ENCODE data around the gene GDAP1L1. TPM values are rescaled to one million over a fixed set of nuclear protein-coding genes. Genes with fewer than 3 reads are reported as not detected.

GDAP1L1 gene
- total and polyA plus RNA-seq, 2 of the 4 experiments (the other 2 are of a cell fraction), result not detected

DNA sequence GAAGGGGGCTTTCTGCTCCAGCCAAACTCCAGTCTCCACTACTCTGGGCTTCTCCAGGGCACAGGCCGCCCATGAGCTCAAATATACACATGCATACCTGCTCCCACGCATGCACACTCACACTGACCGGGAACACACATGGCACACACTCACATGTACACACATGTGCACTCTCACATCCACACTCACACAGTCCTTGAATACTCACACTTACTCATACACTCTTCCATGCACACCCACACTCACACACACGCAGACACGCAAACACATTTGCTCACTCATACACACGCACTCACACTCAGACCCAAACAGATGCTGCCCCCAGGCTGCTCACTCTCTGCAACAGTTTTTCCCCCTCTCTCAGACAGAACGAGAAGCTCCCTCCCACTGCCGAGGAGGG is 7.0 kb downstream of the GDAP1L1 start:
- ChIA-PET CTCF (interaction anchor here (1.3 to 1.5 kb wide), 2 partner anchors 9 to 37 kb away, joined by 3 to 4 read pairs; no protein-coding TSS in a partner anchor), POLR2A (ENCODE audit: unreplicated experiment) (no interaction called here)
- H2AK5ac ChIP-seq (ENCODE audit: low read depth, low read length), result no peak overlapping the region
- ATAC-seq (ENCODE audit: low read depth), result no peak
- H3K9me1 ChIP-seq (ENCODE audit: insufficient read depth, low read length), result no peaks in the 10 kb centered on the region
- no peak overlapping the region for H3K27ac ChIP-seq (ENCODE audit: insufficient read depth, low read length)
- no peak overlapping the region for H2BK20ac ChIP-seq (ENCODE audit: low read depth, low read length)
- no peaks in the 10 kb centered on the region for H4K20me1 ChIP-seq (ENCODE audit: insufficient read depth, low read length)
- dilution Hi-C loops (cut with HindIII; ENCODE audit: low sequenced_read_pairs, unreplicated experiment) (no loop called here), in situ Hi-C loops (cut with MboI; ENCODE audit: low sequenced_read_pairs) (no loop called here), intact Hi-C loops (cut with micrococcal nuclease) (loop anchor here (5.0 kb wide), 1 partner anchor 33 kb away; no protein-coding TSS in a partner anchor)
- no peak overlapping the region for H2BK5ac ChIP-seq (ENCODE audit: low read depth, low read length, poor library complexity, severe bottlenecking)
- no peak overlapping the region for H3K4me2 ChIP-seq (ENCODE audit: low read depth, low read length)
- H3K4me3 ChIP-seq (ENCODE audit: insufficient read depth, low read depth, low read length), result no peak overlapping the region
- no peak overlapping the region for H2AK9ac ChIP-seq (replicated peaks; ENCODE audit: low read depth, low read length, poor library complexity)
- WGBS, 2 experiments (ENCODE audit: extremely low coverage in 2 of 2, insufficient read length in 1 of 2), result 73% methylated on average over 4 of the region's 8 CpGs; no CpG with 5 or more reads in 1 of the 2 experiments
- no peak overlapping the region for H4K91ac ChIP-seq (ENCODE audit: insufficient read depth, low read depth, low read length)
- no peaks in the 10 kb centered on the region for H3K4me1 ChIP-seq (ENCODE audit: control insufficient read depth, insufficient read depth, low read length)
- H3K9me3 ChIP-seq (ENCODE audit: control insufficient read depth, insufficient read depth, low read length), result no peaks in the 10 kb centered on the region
- H3K4ac ChIP-seq (ENCODE audit: low read depth, low read length), result no peak overlapping the region
- no peak overlapping the region for H2BK120ac ChIP-seq (ENCODE audit: low read depth, low read length)
- no peak overlapping the region for H2AFZ ChIP-seq (replicated peaks; ENCODE audit: low read length, poor library complexity)
- H3K23ac ChIP-seq (ENCODE audit: low read depth, low read length), result no peak overlapping the region
- BruUV-seq (replicated peaks), result no TSS peak
- TF ChIP-seq ELK1 (IDR thresholded peaks at IDR 0.05; ENCODE audit: borderline replicate concordance, low read depth, low read length) (no peak), USF2 (IDR thresholded peaks at IDR 0.05; ENCODE audit: low read depth, low read length) (no peak), MXI1 (IDR thresholded peaks at IDR 0.05; ENCODE audit: borderline replicate concordance, low read depth, low read length) (no peak), CHD1 (IDR thresholded peaks at IDR 0.05; ENCODE audit: low read depth, low read length) (no peak), SMC3 (IDR thresholded peaks at IDR 0.05; ENCODE audit: low read depth, low read length) (no peak), RFX5 (IDR thresholded peaks at IDR 0.05; ENCODE audit: low read depth, low read length) (no peak), RCOR1 (IDR thresholded peaks at IDR 0.05; ENCODE audit: insufficient replicate concordance, low read length) (no peak), RAD21 (IDR thresholded peaks at IDR 0.05; ENCODE audit: low read length) (no peak), CEBPB (IDR thresholded peaks at IDR 0.05; ENCODE audit: low read depth, low read length) (no peak), MAZ (IDR thresholded peaks at IDR 0.05; ENCODE audit: borderline replicate concordance, low read depth, low read length) (no peak), FOS (IDR thresholded peaks at IDR 0.05; ENCODE audit: low read depth, low read length) (no peak), MAFK (IDR thresholded peaks at IDR 0.05; ENCODE audit: low read depth, low read length) (no peak), POLR2A (IDR thresholded peaks at IDR 0.05; ENCODE audit: low read depth, low read length) (no peak), BHLHE40 (IDR thresholded peaks at IDR 0.05; ENCODE audit: low read depth, low read length) (no peak), NFE2L2 (IDR thresholded peaks at IDR 0.05; ENCODE audit: low read depth, low read length) (no peak)
- TF ChIP-seq, protein P1, sequence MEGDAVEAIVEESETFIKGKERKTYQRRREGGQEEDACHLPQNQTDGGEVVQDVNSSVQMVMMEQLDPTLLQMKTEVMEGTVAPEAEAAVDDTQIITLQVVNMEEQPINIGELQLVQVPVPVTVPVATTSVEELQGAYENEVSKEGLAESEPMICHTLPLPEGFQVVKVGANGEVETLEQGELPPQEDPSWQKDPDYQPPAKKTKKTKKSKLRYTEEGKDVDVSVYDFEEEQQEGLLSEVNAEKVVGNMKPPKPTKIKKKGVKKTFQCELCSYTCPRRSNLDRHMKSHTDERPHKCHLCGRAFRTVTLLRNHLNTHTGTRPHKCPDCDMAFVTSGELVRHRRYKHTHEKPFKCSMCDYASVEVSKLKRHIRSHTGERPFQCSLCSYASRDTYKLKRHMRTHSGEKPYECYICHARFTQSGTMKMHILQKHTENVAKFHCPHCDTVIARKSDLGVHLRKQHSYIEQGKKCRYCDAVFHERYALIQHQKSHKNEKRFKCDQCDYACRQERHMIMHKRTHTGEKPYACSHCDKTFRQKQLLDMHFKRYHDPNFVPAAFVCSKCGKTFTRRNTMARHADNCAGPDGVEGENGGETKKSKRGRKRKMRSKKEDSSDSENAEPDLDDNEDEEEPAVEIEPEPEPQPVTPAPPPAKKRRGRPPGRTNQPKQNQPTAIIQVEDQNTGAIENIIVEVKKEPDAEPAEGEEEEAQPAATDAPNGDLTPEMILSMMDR (conservative IDR thresholded peaks at IDR 0.05; ENCODE audit: low read depth, low read length), result no peak
- H3K14ac ChIP-seq (replicated peaks; ENCODE audit: low read depth, low read length), result no peak overlapping the region
- H3K56ac ChIP-seq (ENCODE audit: extremely low read depth, insufficient read depth, low read length), result no peak overlapping the region
- H4K8ac ChIP-seq (ENCODE audit: low read depth in 2 of 2, low read length in 2 of 2), result no peak overlapping the region
- no peak overlapping the region for H2BK15ac ChIP-seq (ENCODE audit: low read depth, low read length)
- no peaks in the 10 kb centered on the region for H3K79me1 ChIP-seq (ENCODE audit: low read depth in 1 of 2, low read length in 2 of 2)
- H3K36me3 ChIP-seq (ENCODE audit: control insufficient read depth, insufficient read depth, low read length), result no peaks in the 10 kb centered on the region
- DNase-seq, result no peak
- no peak overlapping the region for H4K5ac ChIP-seq (ENCODE audit: low read depth, low read length)
- H3K18ac ChIP-seq (ENCODE audit: low read depth, low read length), result no peak overlapping the region
- no peak overlapping the region for H3K9ac ChIP-seq (ENCODE audit: low read depth, low read length)
- peaks cover 5% of the 10 kb centered on the region; the same call in 1 of the 2 replicates for H3K27me3 ChIP-seq (ENCODE audit: control insufficient read depth, insufficient read depth, low read length)
